OCI-LY1 (cell line): Measurements from ENCODE around the gene MAGI1.

Experiments
- H2AFZ ChIP-seq: fragments of 200-600 bp; sonication (generic), shearing (Covaris generic); 2 replicates; pipeline ENCODE4 v1.6.0; 2014; ENCODE audit warnings: antibody characterized with exemption, mild to moderate bottlenecking, low read length
- H3F3A ChIP-seq: fragments of 200-600 bp; sonication (generic), shearing (Covaris generic); 2 replicates; pipeline ENCODE4 v1.6.0; 2014; ENCODE audit warnings: mild to moderate bottlenecking, antibody characterized with exemption, low read length, moderate library complexity; ENCODE audit not compliant: insufficient read depth
- H3K27ac ChIP-seq: fragments of 200-600 bp; sonication (generic); 2 replicates; pipeline ENCODE4 v1.5.1; 2014; ENCODE audit warnings: low read length, mixed run types, mild to moderate bottlenecking, low read depth; ENCODE audit not compliant: poor library complexity, severe bottlenecking
- H3K27me3 ChIP-seq: fragments of 200-600 bp; sonication (generic); 2 replicates; pipeline ENCODE4 v1.6.0; 2014; ENCODE audit warnings: antibody characterized with exemption, mild to moderate bottlenecking, low read length, moderate library complexity; ENCODE audit not compliant: insufficient read depth
- H3K36me3 ChIP-seq: fragments of 200-600 bp; sonication (generic); 2 replicates; pipeline ENCODE4 v1.6.1; 2014; ENCODE audit warnings: mild to moderate bottlenecking, antibody characterized with exemption, low read length, moderate library complexity, mixed read lengths; ENCODE audit not compliant: insufficient read depth
- H3K4me1 ChIP-seq: fragments of 200-600 bp; sonication (generic); 2 replicates; pipeline ENCODE4 v1.5.1; 2014; ENCODE audit warnings: mild to moderate bottlenecking, low read length, moderate library complexity; ENCODE audit not compliant: insufficient read depth, severe bottlenecking
- H3K4me2 ChIP-seq: fragments of 200-600 bp; sonication (generic), shearing (Covaris generic); 2 replicates; pipeline ENCODE4 v1.6.1; 2014; ENCODE audit warnings: low read length
- H3K4me3 ChIP-seq: fragments of 200-600 bp; sonication (generic); 2 replicates; pipeline ENCODE4 v1.5.1; 2014; ENCODE audit warnings: low read length, low read depth, mild to moderate bottlenecking, mixed read lengths; ENCODE audit not compliant: poor library complexity, severe bottlenecking
- H3K79me2 ChIP-seq: fragments of 200-600 bp; shearing (Covaris generic); 2 replicates; pipeline ENCODE4 v1.6.1; 2016; ENCODE audit warnings: mixed run types, low read length, mixed read lengths; ENCODE audit not compliant: insufficient read depth
- H3K9ac ChIP-seq: fragments of 200-600 bp; sonication (generic), shearing (Covaris generic); 2 replicates; pipeline ENCODE4 v1.6.1; 2014; ENCODE audit warnings: mild to moderate bottlenecking, low read length, mixed read lengths
- H3K9me2 ChIP-seq: fragments of 200-600 bp; sonication (generic), shearing (Covaris generic); 2 replicates; pipeline ENCODE4 v1.6.1; 2014; ENCODE audit warnings: low read depth, mild to moderate bottlenecking, low read length, mixed read lengths
- H3K9me3 ChIP-seq: fragments of 200-600 bp; shearing (Covaris generic); 2 replicates; pipeline ENCODE4 v1.6.1; 2014; ENCODE audit warnings: low read length, mixed read lengths
- H4K20me1 ChIP-seq: fragments of 200-600 bp; sonication (generic), shearing (Covaris generic); 2 replicates; pipeline ENCODE4 v1.6.0; 2016; ENCODE audit warnings: mild to moderate bottlenecking, low read length; ENCODE audit not compliant: insufficient read depth
- CTCF ChIP-seq: fragments of 200-600 bp; sonication (generic), shearing (Covaris generic); IDR thresholded peaks from 2 replicates; pipeline ENCODE4 v1.5.1; 2017; ENCODE audit warnings: mild to moderate bottlenecking, antibody characterized with exemption, low read length, moderate library complexity, mixed read lengths
- EZH2 ChIP-seq: fragments of 200-600 bp; sonication (generic), shearing (Covaris generic); IDR thresholded peaks from 2 replicates; pipeline ENCODE4 v1.8.0; 2017; ENCODE audit warnings: borderline replicate concordance, mixed run types, mild to moderate bottlenecking, antibody characterized with exemption, low read length, moderate library complexity, mixed read lengths

The MAGI1 gene

DNA sequence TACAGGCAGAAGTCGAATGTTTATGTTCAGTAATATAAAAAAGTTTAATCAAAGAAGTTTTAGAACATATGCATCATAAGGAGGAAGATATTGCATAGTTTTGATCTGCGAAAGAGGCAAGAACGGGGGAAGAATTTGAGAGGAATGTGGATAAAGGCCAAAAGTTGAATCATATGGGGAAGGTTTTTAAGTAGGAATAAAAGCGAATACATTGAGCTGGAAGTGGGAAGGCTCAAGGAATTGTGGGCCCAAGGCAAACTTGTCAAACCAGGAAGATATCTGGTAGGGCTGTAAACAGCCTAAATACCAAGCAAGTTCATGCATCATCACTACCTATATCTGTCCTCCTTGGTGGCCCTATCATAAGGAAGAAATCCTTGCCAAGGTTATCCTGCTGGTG is 186.9 kb downstream of the MAGI1 start:
- Histone ChIP-seq H3K79me2 (no peaks in the 10 kb centered on the region), H3K27ac (no peak overlapping the region), H3K4me2 (no peak overlapping the region), H3F3A (no peaks in the 10 kb centered on the region), H3K9me3 (no peaks in the 10 kb centered on the region), H3K27me3 (no peaks in the 10 kb centered on the region), H4K20me1 (no peaks in the 10 kb centered on the region), H3K36me3 (no peaks in the 10 kb centered on the region), H3K9ac (no peak overlapping the region), H3K4me1 (no peaks in the 10 kb centered on the region), H3K4me3 (no peak overlapping the region), H3K9me2 (no peaks in the 10 kb centered on the region), H2AFZ (no peak overlapping the region)
- TF ChIP-seq EZH2 (no peak), CTCF (no peak)

DNA sequence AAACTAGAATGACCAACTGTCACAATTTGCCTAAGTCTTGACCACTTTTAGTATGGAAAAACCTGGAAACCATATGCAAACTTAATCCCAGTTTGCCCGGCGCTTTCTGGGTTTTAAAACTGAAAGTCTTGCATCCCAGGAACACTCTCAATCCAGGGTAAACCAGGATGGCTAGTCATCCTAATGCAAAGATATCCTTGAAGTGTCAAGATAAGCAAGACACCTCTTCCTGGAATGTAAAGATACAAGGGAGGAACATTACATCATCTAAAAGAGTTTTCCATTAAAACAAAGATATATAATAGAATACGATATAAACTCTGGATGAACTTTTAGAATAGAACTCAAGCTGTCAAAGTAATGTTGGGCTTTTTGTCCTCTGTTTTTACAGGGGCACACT is 188.5 kb downstream of the MAGI1 start:
- Histone ChIP-seq H3K27me3 (no peaks in the 10 kb centered on the region), H3K9me2 (no peaks in the 10 kb centered on the region), H3K9me3 (no peaks in the 10 kb centered on the region), H4K20me1 (no peaks in the 10 kb centered on the region), H3K36me3 (no peaks in the 10 kb centered on the region), H3K4me3 (no peak overlapping the region), H3K79me2 (no peaks in the 10 kb centered on the region), H3K9ac (no peak overlapping the region), H3K4me1 (no peaks in the 10 kb centered on the region), H3F3A (no peaks in the 10 kb centered on the region), H3K27ac (no peak overlapping the region), H2AFZ (no peak overlapping the region), H3K4me2 (no peak overlapping the region)
- TF ChIP-seq EZH2 = no peak
- no peak for TF ChIP-seq CTCF

GRCh38 chr3:65848024-65848423 is 190.7 kb downstream of the MAGI1 start:
- Histone ChIP-seq H3K9me3 (no peaks in the 10 kb centered on the region), H3K9me2 (no peaks in the 10 kb centered on the region), H3K36me3 (no peaks in the 10 kb centered on the region), H3K27ac (no peak overlapping the region), H3K27me3 (no peaks in the 10 kb centered on the region), H3K79me2 (no peaks in the 10 kb centered on the region), H3K4me3 (no peak overlapping the region), H3K9ac (no peak overlapping the region), H2AFZ (no peak overlapping the region), H3K4me1 (no peaks in the 10 kb centered on the region), H3K4me2 (no peak overlapping the region), H3F3A (no peaks in the 10 kb centered on the region), H4K20me1 (no peaks in the 10 kb centered on the region)
- TF ChIP-seq EZH2 (no peak), CTCF (no peak)
